Fibroblast of skin of back (primary cell): Measurements from ENCODE around the gene RIC3.

ENCODE experiments used
- DNase-seq: peaks from one replicate; pipeline ENCODE4 v3.0.0-alpha.2; 2013

Gene RIC3

GRCh38 chr11:8102965-8103364 lies 65.9 kb downstream of the RIC3 start:
- no peak for DNase-seq

GRCh38 chr11:8102296-8102915 lies 66.4 kb downstream of the RIC3 start:
- DNase-seq: peak; percentile 13

- no peak for DNase-seq
Observed at GRCh38 chr11:8101421-8101820, 67.4 kb downstream of the RIC3 start.

GRCh38 chr11:8100605-8101004 lies 68.2 kb downstream of the RIC3 start:
- DNase-seq: no peak

GRCh38 chr11:8100158-8100557 lies 68.7 kb downstream of the RIC3 start:
- DNase-seq: no peak

GRCh38 chr11:8099291-8099899 lies 69.4 kb downstream of the RIC3 start:
- peak; percentile 73 for DNase-seq

GRCh38 chr11:8098879-8099278 lies 69.9 kb downstream of the RIC3 start:
- peak; percentile 36 for DNase-seq

- peak; percentile 85 for DNase-seq
Observed at GRCh38 chr11:8098361-8098760, 70.5 kb downstream of the RIC3 start.

- no peak for DNase-seq
Observed at GRCh38 chr11:8097926-8098325, 70.9 kb downstream of the RIC3 start.

GRCh38 chr11:8097468-8097867 lies 71.4 kb downstream of the RIC3 start:
- DNase-seq: no peak

- DNase-seq: no peak
Observed at GRCh38 chr11:8097062-8097461, 71.8 kb downstream of the RIC3 start.

- DNase-seq: no peak
Observed at GRCh38 chr11:8096575-8096974, 72.2 kb downstream of the RIC3 start.

- DNase-seq: no peak
Observed at GRCh38 chr11:8095806-8096522, 72.9 kb downstream of the RIC3 start.

- DNase-seq: no peak
Observed at GRCh38 chr11:8095371-8095770, 73.5 kb downstream of the RIC3 start.

GRCh38 chr11:8094656-8095055 lies 74.2 kb downstream of the RIC3 start:
- no peak for DNase-seq

GRCh38 chr11:8093931-8094575 lies 74.8 kb downstream of the RIC3 start:
- no peak for DNase-seq

- DNase-seq: peak; percentile 72
Observed at GRCh38 chr11:8092587-8093424, 76.0 kb downstream of the RIC3 start.

- no peak for DNase-seq
Observed at GRCh38 chr11:8091721-8092120, 77.1 kb downstream of the RIC3 start.

- DNase-seq: peak; percentile 27
Observed at GRCh38 chr11:8090756-8091155, 78.1 kb downstream of the RIC3 start.

- no peak for DNase-seq
Observed at GRCh38 chr11:8089791-8090510, 78.9 kb downstream of the RIC3 start.

- DNase-seq: no peak
Observed at GRCh38 chr11:8087756-8088155, 81.1 kb downstream of the RIC3 start.

GRCh38 chr11:8087185-8087584 lies 81.6 kb downstream of the RIC3 start:
- DNase-seq: no peak
